H1 (cell line): Measurements from ENCODE around the gene SNED1. TPM values are rescaled to one million over a fixed set of nuclear protein-coding genes. Genes with fewer than 3 reads are reported as not detected.

ENCODE experiments used
- CTCF ChIA-PET: fragments of 300-600 bp; sonication (Branson Sonifier 250); formaldehyde crosslinking; loops from one replicate; lab custom pipeline; 2021; ENCODE audit not compliant: partially characterized antibody; lab: Charles Lee
- POLR2A ChIA-PET: fragments of 300-600 bp; sonication (Branson Sonifier 250); formaldehyde crosslinking; loops from one replicate; lab custom pipeline; 2021; ENCODE audit warnings: inconsistent platforms; ENCODE audit not compliant: partially characterized antibody; lab: Charles Lee
- DNase-seq, 2 experiments: peaks; one replicate each; pipeline versions ENCODE4 v3.0.0 to v3.0.0-alpha.2; 2010 to 2022; ENCODE audit warnings: low spot score in 2 of 2, low read depth in 1 of 2, mixed read lengths in 1 of 2
- FAIRE-seq: peaks from 2 replicates; lab custom pipeline; 2011; peaks lifted over from hg19 to GRCh38; lab: Jason Lieb, UNC
- H2AFZ ChIP-seq: 2 replicates; pipeline ENCODE4 v1.8.1; 2012; ENCODE audit warnings: low read length, inconsistent platforms
- H2AK5ac ChIP-seq: 2 replicates; pipeline ENCODE4 v1.6.1; 2013; ENCODE audit warnings: low read depth, low read length
- H2BK120ac ChIP-seq: replicated peaks from 2 replicates; pipeline ENCODE3; 2013; ENCODE audit warnings: low read depth, low read length, inconsistent platforms
- H2BK12ac ChIP-seq: 2 replicates; pipeline ENCODE4 v1.6.1; 2013; ENCODE audit warnings: low read depth, low read length
- H2BK15ac ChIP-seq: 2 replicates; pipeline ENCODE4 v1.6.1; 2013; ENCODE audit warnings: low read length
- H2BK20ac ChIP-seq: 2 replicates; pipeline ENCODE4 v1.6.1; 2013; ENCODE audit warnings: low read length
- H2BK5ac ChIP-seq: 2 replicates; pipeline ENCODE4 v1.6.1; 2013; ENCODE audit warnings: low read depth, low read length
- H3K14ac ChIP-seq: 2 replicates; pipeline ENCODE4 v1.6.1; 2013; ENCODE audit warnings: inconsistent platforms; ENCODE audit not compliant: insufficient read length
- H3K18ac ChIP-seq: 2 replicates; pipeline ENCODE4 v1.6.1; 2013; ENCODE audit warnings: low read length; ENCODE audit errors: extremely low read depth
- H3K23ac ChIP-seq: 2 replicates; pipeline ENCODE4 v1.6.1; 2013; ENCODE audit warnings: inconsistent platforms; ENCODE audit not compliant: insufficient read length
- H3K23me2 ChIP-seq: 2 replicates; pipeline ENCODE4 v1.6.1; 2013; ENCODE audit warnings: low read depth, low read length
- H3K27ac ChIP-seq: 2 replicates; pipeline ENCODE4 v1.6.1; 2011; ENCODE audit warnings: low read depth, low read length, inconsistent platforms
- H3K27me3 ChIP-seq, 4 experiments: replicated peaks in 1 of 4; 1 replicate in 1 of 4; 2 replicates in 3 of 4; pipeline versions ENCODE4 v1.6.1 to v1.8.1; 2011 to 2013; ENCODE audit warnings: low read length in 3 of 4, mild to moderate bottlenecking in 3 of 4, inconsistent platforms in 2 of 4, mixed read lengths in 2 of 4, moderate library complexity in 1 of 4; ENCODE audit not compliant: control insufficient read depth in 3 of 4, insufficient read depth in 3 of 4; ENCODE audit errors: extremely low read depth in 1 of 4
- H3K36me3 ChIP-seq, 4 experiments: 2 replicates each; pipeline versions ENCODE4 v1.6.1 to v1.8.1; 2011 to 2013; ENCODE audit warnings: mild to moderate bottlenecking in 4 of 4, low read length in 3 of 4, moderate library complexity in 2 of 4, control low read depth in 1 of 4, inconsistent platforms in 1 of 4; ENCODE audit not compliant: insufficient read depth in 4 of 4, control insufficient read depth in 2 of 4
- H3K4ac ChIP-seq: replicated peaks from 2 replicates; pipeline ENCODE3; 2013; ENCODE audit warnings: low read length, low read depth, mixed read lengths, inconsistent platforms; ENCODE audit not compliant: insufficient read length
- H3K4me1 ChIP-seq, 4 experiments: replicated peaks in 1 of 4; 1 replicate in 1 of 4; 2 replicates in 3 of 4; pipeline versions ENCODE4 v1.6.1 to v1.8.1; 2011 to 2013; ENCODE audit warnings: low read length in 3 of 4, inconsistent platforms in 2 of 4, mixed read lengths in 1 of 4; ENCODE audit not compliant: insufficient read depth in 4 of 4, control insufficient read depth in 3 of 4
- H3K4me2 ChIP-seq, 2 experiments: 2 replicates each; pipeline versions ENCODE4 v1.6.1 to v1.8.1; 2011 to 2013; ENCODE audit warnings: low read depth in 2 of 2, low read length in 2 of 2, control low read depth in 1 of 2, inconsistent platforms in 1 of 2, mild to moderate bottlenecking in 1 of 2; ENCODE audit not compliant: insufficient read depth in 1 of 2
- H3K4me3 ChIP-seq, 4 experiments: fragments of 200-600, 300-600 bp in 1 of 4; sonication (generic), shearing (Covaris generic), sonication (Bioruptor Twin) in 1 of 4; 2 replicates each; pipeline versions ENCODE4 v1.5.1 to v1.8.1; 2011 to 2016; ENCODE audit warnings: low read length in 4 of 4, low read depth in 3 of 4, control low read depth in 2 of 4, inconsistent platforms in 2 of 4, mild to moderate bottlenecking in 2 of 4, mixed read lengths in 1 of 4, moderate library complexity in 1 of 4; ENCODE audit not compliant: insufficient read depth in 2 of 4; ENCODE audit errors: extremely low read depth in 1 of 4
- H3K56ac ChIP-seq: replicated peaks from 2 replicates; pipeline ENCODE3; 2013; ENCODE audit warnings: low read depth, mild to moderate bottlenecking, mixed read lengths, low read length, inconsistent platforms; ENCODE audit not compliant: insufficient read length
- H3K79me1 ChIP-seq: 2 replicates; pipeline ENCODE4 v1.6.1; 2013; ENCODE audit warnings: low read depth, low read length, control low read depth
- H3K79me2 ChIP-seq, 2 experiments: 2 replicates each; pipeline versions ENCODE4 v1.6.1 to v1.8.1; 2012 to 2013; ENCODE audit warnings: low read length in 2 of 2, mild to moderate bottlenecking in 2 of 2, inconsistent platforms in 1 of 2; ENCODE audit not compliant: insufficient read depth in 2 of 2, control insufficient read depth in 1 of 2
- H3K9ac ChIP-seq, 4 experiments: replicated peaks in 1 of 4; 1 replicate in 1 of 4; 2 replicates in 3 of 4; pipeline versions ENCODE4 v1.6.1 to v1.8.1; 2011 to 2013; ENCODE audit warnings: low read depth in 3 of 4, low read length in 3 of 4, control low read depth in 2 of 4, mild to moderate bottlenecking in 2 of 4, moderate library complexity in 2 of 4, inconsistent platforms in 1 of 4; ENCODE audit errors: extremely low read depth in 1 of 4
- H3K9me3 ChIP-seq, 2 experiments: 2 replicates each; pipeline versions ENCODE4 v1.6.1 to v1.8.1; 2012 to 2013; ENCODE audit warnings: mild to moderate bottlenecking in 2 of 2, moderate library complexity in 2 of 2, control low read depth in 1 of 2, inconsistent platforms in 1 of 2, low read depth in 1 of 2, low read length in 1 of 2, mixed read lengths in 1 of 2; ENCODE audit not compliant: insufficient read depth in 2 of 2
- H4K20me1 ChIP-seq, 2 experiments: replicated peaks in 1 of 2; 2 replicates each; pipeline versions ENCODE3 to v1.8.1; 2011 to 2013; ENCODE audit warnings: inconsistent platforms in 2 of 2, low read length in 2 of 2, mild to moderate bottlenecking in 1 of 2; ENCODE audit not compliant: insufficient read depth in 2 of 2, control insufficient read depth in 1 of 2
- H4K5ac ChIP-seq: 2 replicates; pipeline ENCODE4 v1.6.1; 2013; ENCODE audit warnings: low read length, low read depth, mixed read lengths, inconsistent platforms; ENCODE audit not compliant: insufficient read length
- H4K8ac ChIP-seq: 2 replicates; pipeline ENCODE4 v1.8.0; 2013; ENCODE audit warnings: mild to moderate bottlenecking, moderate library complexity, low read length, inconsistent platforms; ENCODE audit not compliant: insufficient read depth; ENCODE audit errors: extremely low read depth
- H4K91ac ChIP-seq: replicated peaks from 2 replicates; pipeline ENCODE3; 2013; ENCODE audit warnings: low read length, mixed read lengths, inconsistent platforms; ENCODE audit not compliant: insufficient read length
- ASH2L ChIP-seq: fragments of 200-600, 300-600 bp; sonication (generic); IDR thresholded peaks from one replicate; pipeline ENCODE4 v1.7.1; 2017; ENCODE audit warnings: low read length
- CBX5 ChIP-seq: fragments of 300-800, 300-1000 bp; sonication (generic); IDR thresholded peaks from 2 replicates; pipeline ENCODE4 v1.7.1; 2016; ENCODE audit warnings: antibody characterized with exemption, low read length, low read depth
- CBX8 ChIP-seq: fragments of 300-800, 300-1000 bp; sonication (generic); IDR thresholded peaks from 2 replicates; pipeline ENCODE4 v1.7.1; 2016; ENCODE audit warnings: low read depth, low read length, borderline replicate concordance
- SP1 ChIP-seq: IDR thresholded peaks from 2 replicates; pipeline ENCODE4 v1.6.1; 2011; ENCODE audit warnings: low read depth, low read length
- SP4 ChIP-seq: IDR thresholded peaks from 2 replicates; pipeline ENCODE4 v1.6.1; 2012; ENCODE audit warnings: low read length, inconsistent platforms
- WGBS, 2 experiments: shearing (Covaris generic) in 1 of 2; methylation state at CpG; one replicate each; pipeline versions ENCODE4 v1.1.6 to v1.1.7; 2013 to 2015; ENCODE audit warnings: low lambda C conversion rate in 2 of 2, mixed read lengths in 2 of 2, inconsistent platforms in 1 of 2, low coverage in 1 of 2, missing lambda C conversion rate in 1 of 2; ENCODE audit not compliant: insufficient replicate concordance in 2 of 2, insufficient coverage in 1 of 2, insufficient read length in 1 of 2; ENCODE audit errors: extremely low coverage in 1 of 2, missing lambda C conversion rate in 1 of 2; 5-methylcytosine and 5-hydroxymethylcytosine counted together
- polyA plus RNA-seq, 7 experiments: library from polyadenylated mRNA; depleted of rRNA in 3 of 7; stranded (reverse) in 5 of 7; unstranded in 2 of 7; fragments of >200 nt in 5 of 7; fragments of 200-250 nt in 2 of 7; gene quantifications; 1 replicate in 5 of 7; 2 replicates in 1 of 7; 4 replicates in 1 of 7; pipeline versions ENCODE4 v1.2.1 to v1.2.3, GENCODE V29; 2011 to 2013; ENCODE audit warnings: missing spikeins in 2 of 7, mixed read lengths in 2 of 7
- total RNA-seq: library from RNA; stranded (reverse); fragmentation: NEBNext Ultra II Directional; extraction: Animal tissue kit (Norgen Biotek cat#: 25700); gene quantifications from 2 replicates; pipeline ENCODE4 v1.2.1, GENCODE V29; 2021

The SNED1 gene
- total and polyA plus RNA-seq, 2 of the 8 experiments (the other 6 are each of a cell fraction or from before 2014, with no cell fraction given), result 1.9 TPM

GRCh38 chr2:241030333-241030680 is 31.9 kb downstream of the SNED1 start:
- ChIA-PET CTCF (interaction anchor here (1.2 kb wide), 1 partner anchor 20 kb away, joined by 3 read pairs; no protein-coding TSS in a partner anchor), POLR2A (no interaction called here)
- no peak overlapping the region for H3K23ac ChIP-seq
- H2BK120ac ChIP-seq, result no peak overlapping the region
- no peak overlapping the region for H4K5ac ChIP-seq
- no peak overlapping the region for H2BK5ac ChIP-seq
- H3K4me1 ChIP-seq, result peaks cover 0 to 5% (median 1%) of the 10 kb centered on the region in 4 experiments; a peak in 2 of 7 replicates
- no peak overlapping the region for H3K27ac ChIP-seq
- no peak overlapping the region for H3K4me2 ChIP-seq
- H3K56ac ChIP-seq, result no peak overlapping the region
- H3K4ac ChIP-seq, result no peak overlapping the region
- peaks cover 4 to 9% of the 10 kb centered on the region in 2 experiments for H3K9me3 ChIP-seq
- no peaks in the 10 kb centered on the region for H3K79me2 ChIP-seq
- H3K27me3 ChIP-seq, result peaks cover 0 to 9% (median 9%) of the 10 kb centered on the region in 4 experiments; a peak in 3 of 7 replicates
- H4K91ac ChIP-seq, result no peak overlapping the region
- no peaks in the 10 kb centered on the region for H3K79me1 ChIP-seq
- DNase-seq, result no peak
- H2AK5ac ChIP-seq, result no peak overlapping the region
- no peak for TF ChIP-seq SP4
- TF ChIP-seq SP1, result no peak
- no peak for TF ChIP-seq ASH2L
- no peak for TF ChIP-seq CBX8
- no peak for TF ChIP-seq CBX5
- no peak overlapping the region for H4K8ac ChIP-seq
- no peak overlapping the region for H3K9ac ChIP-seq
- H4K20me1 ChIP-seq, result no peaks in the 10 kb centered on the region
- no peaks in the 10 kb centered on the region for H3K36me3 ChIP-seq
- no peak overlapping the region for H2BK12ac ChIP-seq
- H3K14ac ChIP-seq, result no peak overlapping the region
- H2AFZ ChIP-seq, result no peak overlapping the region
- H3K4me3 ChIP-seq, result no peak overlapping the region
- H2BK20ac ChIP-seq, result no peak overlapping the region
- no peak overlapping the region for H3K18ac ChIP-seq
- H3K23me2 ChIP-seq, result no peaks in the 10 kb centered on the region
- 96% methylated on average over 15 of the region's 15 CpGs; no CpG with 5 or more reads in 1 of the 2 experiments for WGBS, 2 experiments
- FAIRE-seq, result no peak
- H2BK15ac ChIP-seq, result no peak overlapping the region
